Endothelial cell of umbilical vein (primary cell): ENCODE data around the gene NCKAP5. TPM values are rescaled to one million over a fixed set of nuclear protein-coding genes. Genes with fewer than 3 reads are reported as not detected.

ENCODE experiments used
- BruUV-seq: library from RNA; stranded (reverse); fragments of 400-500 nt; replicated peaks from 2 replicates; lab custom pipeline; 2021; lab: Mats Ljungman, UMichigan
- CTCF ChIA-PET: fragments of 300-600, 350-600 bp; sonication (Branson Sonifier 250); formaldehyde crosslinking; loops from one replicate; lab custom pipeline; 2021; ENCODE audit warnings: antibody characterized with exemption, inconsistent platforms; lab: Charles Lee
- POLR2A ChIA-PET: fragments of 300-600, 350-600 bp; sonication (Branson Sonifier 250); formaldehyde crosslinking; loops from one replicate; lab custom pipeline; 2021; ENCODE audit warnings: antibody characterized with exemption, inconsistent platforms; lab: Charles Lee
- DNase-seq: peaks from one replicate; pipeline ENCODE4 v3.0.0-alpha.2; 2011; ENCODE audit warnings: low read depth, low spot score
- FAIRE-seq: peaks from 2 replicates; lab custom pipeline; 2011; peaks lifted over from hg19 to GRCh38; lab: Jason Lieb, UNC
- H2AFZ ChIP-seq: 2 replicates; pipeline ENCODE4 v1.6.0; 2012; ENCODE audit warnings: low read depth, low read length, control low read depth, inconsistent platforms
- H3K27ac ChIP-seq: 2 replicates; pipeline ENCODE4 v1.5.1; 2011; ENCODE audit warnings: low read depth, mild to moderate bottlenecking, control low read depth, low read length, moderate library complexity; ENCODE audit not compliant: insufficient read depth
- H3K27me3 ChIP-seq, 2 experiments: 2 replicates each; pipeline versions ENCODE4 v1.6.0 to v1.6.1; 2011; ENCODE audit warnings: low read length in 2 of 2, mixed read lengths in 1 of 2; ENCODE audit not compliant: control insufficient read depth in 2 of 2, insufficient read depth in 2 of 2
- H3K36me3 ChIP-seq, 2 experiments: 2 replicates in 1 of 2; 3 replicates in 1 of 2; pipeline ENCODE4 v1.5.1; 2011; ENCODE audit warnings: low read length in 2 of 2, mild to moderate bottlenecking in 1 of 2, moderate library complexity in 1 of 2; ENCODE audit not compliant: control insufficient read depth in 2 of 2, insufficient read depth in 2 of 2; ENCODE audit errors: extremely low read depth in 1 of 2
- H3K4me1 ChIP-seq: 3 replicates; pipeline ENCODE4 v1.5.1; 2011; ENCODE audit warnings: mild to moderate bottlenecking, low read length; ENCODE audit not compliant: control insufficient read depth, insufficient read depth; ENCODE audit errors: extremely low read depth
- H3K4me2 ChIP-seq: 2 replicates; pipeline ENCODE4 v1.6.1; 2011; ENCODE audit warnings: low read length, control low read depth, mixed read lengths; ENCODE audit not compliant: insufficient read depth
- H3K4me3 ChIP-seq, 3 experiments: fragments of 200-600 bp in 1 of 3; sonication (generic), shearing (Covaris generic) in 1 of 3; replicated peaks in 1 of 3; 2 replicates each; pipeline ENCODE4 v1.5.1; 2011 to 2016; ENCODE audit warnings: control low read depth in 3 of 3, low read length in 3 of 3, mild to moderate bottlenecking in 2 of 3, inconsistent platforms in 1 of 3, low read depth in 1 of 3, moderate library complexity in 1 of 3; ENCODE audit not compliant: insufficient read depth in 1 of 3
- H3K79me2 ChIP-seq: 2 replicates; pipeline ENCODE4 v1.6.0; 2012; ENCODE audit warnings: low read length, inconsistent platforms; ENCODE audit not compliant: control insufficient read depth, insufficient read depth
- H3K9ac ChIP-seq: replicated peaks from 2 replicates; pipeline ENCODE3; 2011; ENCODE audit warnings: low read length, control low read depth; ENCODE audit not compliant: insufficient read depth; ENCODE audit errors: extremely low read depth
- H3K9me1 ChIP-seq: replicated peaks from 3 replicates; pipeline ENCODE4 v1.6.0; 2011; ENCODE audit warnings: mild to moderate bottlenecking, low read length; ENCODE audit not compliant: control insufficient read depth, insufficient read depth; ENCODE audit errors: extremely low read depth
- H3K9me3 ChIP-seq: replicated peaks from 2 replicates; pipeline ENCODE4 v1.5.1; 2012; ENCODE audit warnings: low read length, inconsistent platforms; ENCODE audit not compliant: control insufficient read depth, insufficient read depth
- H4K20me1 ChIP-seq: replicated peaks from 2 replicates; pipeline ENCODE3; 2011; ENCODE audit warnings: mild to moderate bottlenecking, low read length; ENCODE audit not compliant: control insufficient read depth, insufficient read depth; ENCODE audit errors: extremely low read depth
- EZH2 ChIP-seq: IDR thresholded peaks from 2 replicates; pipeline ENCODE4 v1.6.1; 2012; ENCODE audit warnings: borderline replicate concordance, low read depth, mild to moderate bottlenecking, moderate library complexity, low read length, inconsistent platforms; ENCODE audit not compliant: severe bottlenecking
- FOS ChIP-seq: IDR thresholded peaks from 2 replicates; pipeline ENCODE4 v1.6.1; 2011; ENCODE audit warnings: mild to moderate bottlenecking, low read length, moderate library complexity, borderline replicate concordance; ENCODE audit not compliant: insufficient read depth
- GATA2 ChIP-seq: IDR thresholded peaks from 2 replicates; pipeline ENCODE4 v1.7.0; 2011; ENCODE audit warnings: low read depth, mild to moderate bottlenecking, moderate library complexity, mixed read lengths, low read length; ENCODE audit not compliant: insufficient read length, insufficient read depth
- JUN ChIP-seq: IDR thresholded peaks from 2 replicates; pipeline ENCODE4 v1.6.1; 2011; ENCODE audit warnings: borderline replicate concordance, low read depth; ENCODE audit not compliant: insufficient read length, insufficient read depth
- MYC ChIP-seq: IDR thresholded peaks from one replicate; pipeline ENCODE4 v1.6.1; 2011; ENCODE audit warnings: mild to moderate bottlenecking, low read depth, low read length
- POLR2A ChIP-seq: IDR thresholded peaks from 2 replicates; pipeline ENCODE4 v1.6.1; 2012; ENCODE audit warnings: low read depth, mild to moderate bottlenecking, control low read depth, low read length
- POLR2AphosphoS5 ChIP-seq: IDR thresholded peaks from 2 replicates; pipeline ENCODE4 v1.6.1; 2012; ENCODE audit warnings: low read depth, mild to moderate bottlenecking, control low read depth, low read length, moderate library complexity; ENCODE audit not compliant: insufficient read depth
- dilution Hi-C: fragments of 300-500 bp; cut with MboI; formaldehyde crosslinking; loops from one replicate; pipeline ENCODE4 v1.15.0; 2019; ENCODE audit warnings: low sequenced_read_pairs; ENCODE audit not compliant: extremely low pct_ligation_motif_present
- intact Hi-C: fragments of 100-400 bp; cut with micrococcal nuclease; formaldehyde crosslinking; loops from one replicate; pipeline ENCODE4 v1.10.0; 2022
- polyA plus RNA-seq, 4 experiments: library from polyadenylated mRNA; depleted of rRNA in 3 of 4; stranded (reverse) in 3 of 4; unstranded in 1 of 4; fragments of >200 nt; gene quantifications; 2 replicates each; pipeline versions ENCODE4 v1.2.1 to v1.2.3, GENCODE V29; 2011 to 2012; ENCODE audit warnings: missing spikeins in 1 of 4
- total RNA-seq: library from RNA; stranded (reverse); gene quantifications from 2 replicates; pipeline ENCODE4 v1.2.3, GENCODE V29; 2021
- TF ChIP-seq, protein P1 (sequence below): IDR thresholded peaks from 2 replicates; pipeline ENCODE4 v1.6.1; 2011; ENCODE audit not compliant: insufficient read depth, insufficient read length
- TF ChIP-seq, protein P2 (sequence below), 2 donors: IDR thresholded peaks; 1 replicate in 1 of 2; 2 replicates in 1 of 2; pipeline ENCODE4 v1.5.1; 2011; ENCODE audit warnings: low read length in 2 of 2, mild to moderate bottlenecking in 2 of 2, moderate library complexity in 2 of 2, control low read depth in 1 of 2, inconsistent platforms in 1 of 2, low read depth in 1 of 2; ENCODE audit not compliant: insufficient read depth in 1 of 2; ENCODE audit errors: extremely low read depth in 1 of 2

The NCKAP5 gene
- total and polyA plus RNA-seq, 2 donors (not counting 3 experiments of a cell fraction or from before 2014, with no cell fraction given) = 0.47 to 3.3 TPM

DNA sequence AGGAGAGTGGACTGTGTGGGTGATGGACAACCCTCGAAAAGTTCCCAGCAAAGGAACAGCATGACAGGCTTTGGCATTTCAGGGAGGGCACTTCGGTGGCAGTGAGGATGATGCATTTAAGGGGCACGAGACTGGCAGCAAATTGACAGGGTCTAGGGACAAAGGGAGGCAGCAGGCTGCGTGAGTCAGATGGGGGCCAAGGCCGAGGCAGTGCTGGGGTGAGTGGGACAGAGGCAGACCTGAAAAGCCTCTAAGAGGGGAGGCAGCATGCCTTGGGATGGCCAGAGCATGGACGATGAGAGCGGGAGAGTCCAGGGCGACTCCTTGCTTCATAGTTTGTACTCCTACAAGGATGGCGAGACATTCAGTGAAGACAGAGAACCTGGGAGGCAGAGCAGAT is 848.8 kb downstream of the NCKAP5 start:
- no peak for TF ChIP-seq MYC
- no peak for TF ChIP-seq POLR2AphosphoS5
- no peak for TF ChIP-seq EZH2
- no peak for TF ChIP-seq FOS
- TF ChIP-seq, protein P1, sequence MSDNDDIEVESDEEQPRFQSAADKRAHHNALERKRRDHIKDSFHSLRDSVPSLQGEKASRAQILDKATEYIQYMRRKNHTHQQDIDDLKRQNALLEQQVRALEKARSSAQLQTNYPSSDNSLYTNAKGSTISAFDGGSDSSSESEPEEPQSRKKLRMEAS = no peak
- TF ChIP-seq JUN = no peak
- TF ChIP-seq, protein P2, sequence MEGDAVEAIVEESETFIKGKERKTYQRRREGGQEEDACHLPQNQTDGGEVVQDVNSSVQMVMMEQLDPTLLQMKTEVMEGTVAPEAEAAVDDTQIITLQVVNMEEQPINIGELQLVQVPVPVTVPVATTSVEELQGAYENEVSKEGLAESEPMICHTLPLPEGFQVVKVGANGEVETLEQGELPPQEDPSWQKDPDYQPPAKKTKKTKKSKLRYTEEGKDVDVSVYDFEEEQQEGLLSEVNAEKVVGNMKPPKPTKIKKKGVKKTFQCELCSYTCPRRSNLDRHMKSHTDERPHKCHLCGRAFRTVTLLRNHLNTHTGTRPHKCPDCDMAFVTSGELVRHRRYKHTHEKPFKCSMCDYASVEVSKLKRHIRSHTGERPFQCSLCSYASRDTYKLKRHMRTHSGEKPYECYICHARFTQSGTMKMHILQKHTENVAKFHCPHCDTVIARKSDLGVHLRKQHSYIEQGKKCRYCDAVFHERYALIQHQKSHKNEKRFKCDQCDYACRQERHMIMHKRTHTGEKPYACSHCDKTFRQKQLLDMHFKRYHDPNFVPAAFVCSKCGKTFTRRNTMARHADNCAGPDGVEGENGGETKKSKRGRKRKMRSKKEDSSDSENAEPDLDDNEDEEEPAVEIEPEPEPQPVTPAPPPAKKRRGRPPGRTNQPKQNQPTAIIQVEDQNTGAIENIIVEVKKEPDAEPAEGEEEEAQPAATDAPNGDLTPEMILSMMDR (IDR thresholded peaks at IDR 0.05; ENCODE audit: extremely low read depth in 1 of 2, insufficient read depth in 1 of 2, low read depth in 1 of 2, low read length in 2 of 2) = no peak
- TF ChIP-seq POLR2A = no peak
- no peak for TF ChIP-seq GATA2
- H4K20me1 ChIP-seq = no peaks in the 10 kb centered on the region
- no peaks in the 10 kb centered on the region for H3K27me3 ChIP-seq
- no peak overlapping the region for H2AFZ ChIP-seq
- dilution Hi-C loops (no loop called here), intact Hi-C loops (no loop called here)
- no peaks in the 10 kb centered on the region for H3K4me1 ChIP-seq
- no peaks in the 10 kb centered on the region for H3K9me3 ChIP-seq
- CTCF ChIA-PET = no interaction called here
- DNase-seq (no peak), FAIRE-seq (no peak)
- POLR2A ChIA-PET = no interaction called here
- H3K36me3 ChIP-seq = no peaks in the 10 kb centered on the region
- no peak overlapping the region for H3K27ac ChIP-seq
- H3K79me2 ChIP-seq = no peaks in the 10 kb centered on the region
- no peak overlapping the region for H3K9ac ChIP-seq
- BruUV-seq = no TSS peak
- H3K9me1 ChIP-seq = no peaks in the 10 kb centered on the region
- no peak overlapping the region for H3K4me3 ChIP-seq
- no peak overlapping the region for H3K4me2 ChIP-seq
